GM12878 (cell line): Measurements from ENCODE around the gene GALC.

Experiments used
- EP300 ChIP-seq, 2 experiments: fragments of 150-350 bp in 1 of 2; IDR thresholded peaks; 2 replicates each; pipeline ENCODE4 v1.6.1; 2011 to 2012; ENCODE audit warnings: low read depth in 2 of 2, low read length in 2 of 2, borderline replicate concordance in 1 of 2, improper control_type of control experiment in 1 of 2, inconsistent platforms in 1 of 2; ENCODE audit not compliant: control insufficient read depth in 1 of 2
- FOXK2 ChIP-seq: fragments of 450-650 bp; IDR thresholded peaks from 2 replicates; pipeline ENCODE4 v1.6.1; 2017; ENCODE audit warnings: mild to moderate bottlenecking, moderate library complexity
- HCFC1 ChIP-seq: fragments of 150-350 bp; IDR thresholded peaks from 2 replicates; pipeline ENCODE4 v1.6.1; 2014; ENCODE audit warnings: low read length
- MXI1 ChIP-seq: fragments of 150-350 bp; IDR thresholded peaks from 2 replicates; pipeline ENCODE4 v1.6.1; 2011; ENCODE audit warnings: low read depth, mild to moderate bottlenecking, inconsistent platforms, low read length, improper control_type of control experiment
- NRF1 ChIP-seq: conservative IDR thresholded peaks from 2 replicates; pipeline ENCODE4 v1.6.1; 2011; ENCODE audit warnings: mild to moderate bottlenecking, low read depth, low read length, improper control_type of control experiment
- PML ChIP-seq: IDR thresholded peaks from 2 replicates; pipeline ENCODE4 v1.6.1; 2012; ENCODE audit warnings: low read length, inconsistent platforms
- POLR2A ChIP-seq: IDR thresholded peaks from 2 replicates; pipeline ENCODE4 v1.6.1; 2011; ENCODE audit warnings: low read depth, mild to moderate bottlenecking, low read length
- POLR2AphosphoS2 ChIP-seq: IDR thresholded peaks from 2 replicates; pipeline ENCODE4 v1.6.1; 2011; ENCODE audit warnings: low read depth, mild to moderate bottlenecking, low read length, improper control_type of control experiment, moderate library complexity
- SMAD5 ChIP-seq: IDR thresholded peaks from 2 replicates; pipeline ENCODE4 v1.6.1; 2016; ENCODE audit warnings: antibody characterized with exemption, low read depth
- SMC3 ChIP-seq: IDR thresholded peaks from 2 replicates; pipeline ENCODE4 v1.6.1; 2011; ENCODE audit warnings: low read length, improper control_type of control experiment, borderline replicate concordance
- TF ChIP-seq, protein P1 (sequence below), 3 experiments: IDR thresholded peaks in 2 of 3; conservative IDR thresholded peaks in 1 of 3; 2 replicates each; pipeline ENCODE4 v1.5.1; 2011; ENCODE audit warnings: low read depth in 3 of 3, low read length in 3 of 3, mild to moderate bottlenecking in 3 of 3, control low read depth in 2 of 3, moderate library complexity in 2 of 3, inconsistent platforms in 1 of 3, mixed read lengths in 1 of 3; ENCODE audit not compliant: control insufficient read depth in 2 of 3, insufficient read depth in 1 of 3; ENCODE audit errors: extremely low read depth in 1 of 3
- TF ChIP-seq, protein P2 (sequence below): IDR thresholded peaks from 2 replicates; pipeline ENCODE4 v1.6.1; 2012; ENCODE audit warnings: mild to moderate bottlenecking, low read depth, low read length

DNA sequence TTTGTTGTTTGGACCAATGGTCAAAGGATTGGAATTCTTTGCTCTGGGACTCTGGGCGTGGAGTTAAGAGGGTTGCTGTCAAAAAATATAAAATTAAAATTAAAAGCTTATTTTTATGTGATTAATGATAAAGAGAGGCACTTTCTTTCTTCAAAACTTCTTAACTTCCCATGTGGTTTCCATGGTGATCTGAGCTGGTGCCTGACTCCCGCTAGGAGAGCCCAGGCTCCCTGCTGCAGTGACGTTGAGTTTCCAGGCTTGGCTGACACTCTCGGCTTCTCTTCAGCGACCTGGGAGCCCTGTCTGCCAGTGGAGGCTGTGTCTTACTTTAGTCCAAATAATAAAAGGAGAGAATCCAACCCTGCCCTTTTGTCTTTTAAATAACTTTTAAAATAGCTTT, 84.4 kb downstream of the GALC start:
- TF ChIP-seq, protein P1, sequence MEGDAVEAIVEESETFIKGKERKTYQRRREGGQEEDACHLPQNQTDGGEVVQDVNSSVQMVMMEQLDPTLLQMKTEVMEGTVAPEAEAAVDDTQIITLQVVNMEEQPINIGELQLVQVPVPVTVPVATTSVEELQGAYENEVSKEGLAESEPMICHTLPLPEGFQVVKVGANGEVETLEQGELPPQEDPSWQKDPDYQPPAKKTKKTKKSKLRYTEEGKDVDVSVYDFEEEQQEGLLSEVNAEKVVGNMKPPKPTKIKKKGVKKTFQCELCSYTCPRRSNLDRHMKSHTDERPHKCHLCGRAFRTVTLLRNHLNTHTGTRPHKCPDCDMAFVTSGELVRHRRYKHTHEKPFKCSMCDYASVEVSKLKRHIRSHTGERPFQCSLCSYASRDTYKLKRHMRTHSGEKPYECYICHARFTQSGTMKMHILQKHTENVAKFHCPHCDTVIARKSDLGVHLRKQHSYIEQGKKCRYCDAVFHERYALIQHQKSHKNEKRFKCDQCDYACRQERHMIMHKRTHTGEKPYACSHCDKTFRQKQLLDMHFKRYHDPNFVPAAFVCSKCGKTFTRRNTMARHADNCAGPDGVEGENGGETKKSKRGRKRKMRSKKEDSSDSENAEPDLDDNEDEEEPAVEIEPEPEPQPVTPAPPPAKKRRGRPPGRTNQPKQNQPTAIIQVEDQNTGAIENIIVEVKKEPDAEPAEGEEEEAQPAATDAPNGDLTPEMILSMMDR (IDR thresholded peaks at IDR 0.05 in 2 of 3, conservative IDR thresholded peaks at IDR 0.05 in 1 of 3; ENCODE audit: control insufficient read depth in 2 of 3, extremely low read depth in 1 of 3, insufficient read depth in 1 of 3, low read depth in 3 of 3, low read length in 3 of 3), result no peak
- TF ChIP-seq EP300 (IDR thresholded peaks at IDR 0.05; ENCODE audit: borderline replicate concordance in 1 of 2, control insufficient read depth in 1 of 2, low read depth in 2 of 2, low read length in 2 of 2) (no peak), NRF1 (no peak), FOXK2 (no peak), SMAD5 (no peak), MXI1 (no peak), SMC3 (no peak), POLR2AphosphoS2 (no peak), PML (no peak), POLR2A (no peak), HCFC1 (no peak)
- TF ChIP-seq, protein P2, sequence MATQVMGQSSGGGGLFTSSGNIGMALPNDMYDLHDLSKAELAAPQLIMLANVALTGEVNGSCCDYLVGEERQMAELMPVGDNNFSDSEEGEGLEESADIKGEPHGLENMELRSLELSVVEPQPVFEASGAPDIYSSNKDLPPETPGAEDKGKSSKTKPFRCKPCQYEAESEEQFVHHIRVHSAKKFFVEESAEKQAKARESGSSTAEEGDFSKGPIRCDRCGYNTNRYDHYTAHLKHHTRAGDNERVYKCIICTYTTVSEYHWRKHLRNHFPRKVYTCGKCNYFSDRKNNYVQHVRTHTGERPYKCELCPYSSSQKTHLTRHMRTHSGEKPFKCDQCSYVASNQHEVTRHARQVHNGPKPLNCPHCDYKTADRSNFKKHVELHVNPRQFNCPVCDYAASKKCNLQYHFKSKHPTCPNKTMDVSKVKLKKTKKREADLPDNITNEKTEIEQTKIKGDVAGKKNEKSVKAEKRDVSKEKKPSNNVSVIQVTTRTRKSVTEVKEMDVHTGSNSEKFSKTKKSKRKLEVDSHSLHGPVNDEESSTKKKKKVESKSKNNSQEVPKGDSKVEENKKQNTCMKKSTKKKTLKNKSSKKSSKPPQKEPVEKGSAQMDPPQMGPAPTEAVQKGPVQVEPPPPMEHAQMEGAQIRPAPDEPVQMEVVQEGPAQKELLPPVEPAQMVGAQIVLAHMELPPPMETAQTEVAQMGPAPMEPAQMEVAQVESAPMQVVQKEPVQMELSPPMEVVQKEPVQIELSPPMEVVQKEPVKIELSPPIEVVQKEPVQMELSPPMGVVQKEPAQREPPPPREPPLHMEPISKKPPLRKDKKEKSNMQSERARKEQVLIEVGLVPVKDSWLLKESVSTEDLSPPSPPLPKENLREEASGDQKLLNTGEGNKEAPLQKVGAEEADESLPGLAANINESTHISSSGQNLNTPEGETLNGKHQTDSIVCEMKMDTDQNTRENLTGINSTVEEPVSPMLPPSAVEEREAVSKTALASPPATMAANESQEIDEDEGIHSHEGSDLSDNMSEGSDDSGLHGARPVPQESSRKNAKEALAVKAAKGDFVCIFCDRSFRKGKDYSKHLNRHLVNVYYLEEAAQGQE, result no peak
